Gastroesophageal sphincter (tissue), 4 donors: ENCODE measurements around the gene EFNA4. TPM values are rescaled to one million over a fixed set of nuclear protein-coding genes. Genes with fewer than 3 reads are reported as not detected.
A peak's percentile ranks its signal among the peaks of the same experiment; 100 is the strongest.

Experiments used
- ATAC-seq: fragments of 150-250 bp; one replicate; pipeline ENCODE4 v1.9.1; 2016; ENCODE audit warnings: mild to moderate bottlenecking, moderate library complexity
- H3K27ac ChIP-seq, 4 donors: fragments of 200-600 bp; sonication (generic) in 3 of 4; 1 replicate in 3 of 4; 2 replicates in 1 of 4; pipeline ENCODE4 v1.5.1; 2016 to 2019
- H3K27me3 ChIP-seq: fragments of 200-600 bp; sonication (generic); one replicate; pipeline ENCODE4 v1.5.1; 2019
- H3K36me3 ChIP-seq, 2 donors: fragments of 200-600 bp; sonication (generic); one replicate each; pipeline ENCODE4 v1.5.1; 2019; ENCODE audit warnings: control low read depth in 1 of 2
- H3K4me1 ChIP-seq, 3 donors: fragments of 200-600 bp; sonication (generic); 1 replicate in 2 of 3; 2 replicates in 1 of 3; pipeline ENCODE4 v1.5.1; 2016 to 2019; ENCODE audit warnings: control low read depth in 2 of 3
- H3K4me3 ChIP-seq, 2 donors: fragments of 200-600 bp; sonication (generic); one replicate each; pipeline ENCODE4 v1.5.1; 2019; ENCODE audit warnings: mild to moderate bottlenecking in 1 of 2, moderate library complexity in 1 of 2
- H3K9me3 ChIP-seq, 3 donors: fragments of 200-600 bp; sonication (generic); one replicate each; pipeline ENCODE4 v1.5.1; 2017 to 2019; ENCODE audit warnings: control low read depth in 2 of 3
- EP300 ChIP-seq: sonication (generic); formaldehyde crosslinking; IDR thresholded peaks from one replicate; pipeline ENCODE4 v1.6.1; 2017; ENCODE audit warnings: antibody characterized with exemption, mild to moderate bottlenecking
- POLR2A ChIP-seq, 2 donors: fragments of 450-650 bp; IDR thresholded peaks; one replicate each; pipeline ENCODE4 v1.6.1; 2017; ENCODE audit warnings: antibody characterized with exemption in 2 of 2, mild to moderate bottlenecking in 2 of 2, moderate library complexity in 1 of 2
- POLR2AphosphoS5 ChIP-seq: sonication (generic); formaldehyde crosslinking; IDR thresholded peaks from one replicate; pipeline ENCODE4 v1.6.1; 2017; ENCODE audit warnings: antibody characterized with exemption
- WGBS, 2 donors: methylation state at CpG; one replicate each; pipeline ENCODE4 v1.1.5; 2018; ENCODE audit warnings: low coverage in 1 of 2; 5-methylcytosine and 5-hydroxymethylcytosine counted together
- total RNA-seq, 4 donors: library from RNA; depleted of rRNA; stranded (reverse); fragments of >200 nt; gene quantifications; one replicate each; pipeline ENCODE4 v1.1.0, GENCODE V29; 2016
- TF ChIP-seq, protein P1 (sequence below), 4 experiments: fragments of 200-600 bp in 2 of 4; fragments of 450-650 bp in 2 of 4; sonication (generic) in 1 of 4; IDR thresholded peaks; one replicate each; pipeline ENCODE4 v1.5.1; 2017 to 2019; ENCODE audit warnings: antibody characterized with exemption in 4 of 4, mild to moderate bottlenecking in 2 of 4, moderate library complexity in 2 of 4

Gene EFNA4
- total RNA-seq, 4 donors from 2014 or later: 0.81 to 5.8 (median 2.3) TPM

DNA sequence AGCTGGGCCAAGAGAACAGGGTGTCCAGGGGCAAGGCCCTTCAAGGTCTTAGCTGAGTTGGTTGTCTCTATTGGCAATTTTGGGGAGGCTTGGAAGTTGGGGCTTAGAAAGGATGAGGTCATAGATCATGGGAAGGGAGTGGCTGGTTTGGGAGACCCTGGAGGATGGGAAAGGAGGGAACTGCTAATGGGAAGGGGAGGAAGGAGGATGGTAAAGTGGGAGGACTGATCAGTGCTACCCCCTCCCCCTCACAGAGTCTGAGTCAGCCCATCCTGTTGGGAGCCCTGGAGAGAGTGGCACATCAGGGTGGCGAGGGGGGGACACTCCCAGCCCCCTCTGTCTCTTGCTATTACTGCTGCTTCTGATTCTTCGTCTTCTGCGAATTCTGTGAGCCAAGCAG is 5.1 kb downstream of the EFNA4 start:
- Histone ChIP-seq H3K36me3 (peaks cover 0 to 9% of the 10 kb centered on the region in 2 donors), H3K4me1 (peaks cover 0 to 37% (median 7%) of the 10 kb centered on the region in 3 donors), H3K4me3 (no peak overlapping the region), H3K27ac (no peak overlapping the region), H3K9me3 (no peaks in the 10 kb centered on the region), H3K27me3 (no peaks in the 10 kb centered on the region)
- 100% methylated on average over 1 of the region's 3 CpGs; no CpG with 5 or more reads in 1 of the 2 donors for WGBS, 2 donors
- ATAC-seq: no peak
- TF ChIP-seq EP300 (no peak), POLR2A (IDR thresholded peaks at IDR 0.05) (no peak), POLR2AphosphoS5 (no peak)
- TF ChIP-seq, protein P1, sequence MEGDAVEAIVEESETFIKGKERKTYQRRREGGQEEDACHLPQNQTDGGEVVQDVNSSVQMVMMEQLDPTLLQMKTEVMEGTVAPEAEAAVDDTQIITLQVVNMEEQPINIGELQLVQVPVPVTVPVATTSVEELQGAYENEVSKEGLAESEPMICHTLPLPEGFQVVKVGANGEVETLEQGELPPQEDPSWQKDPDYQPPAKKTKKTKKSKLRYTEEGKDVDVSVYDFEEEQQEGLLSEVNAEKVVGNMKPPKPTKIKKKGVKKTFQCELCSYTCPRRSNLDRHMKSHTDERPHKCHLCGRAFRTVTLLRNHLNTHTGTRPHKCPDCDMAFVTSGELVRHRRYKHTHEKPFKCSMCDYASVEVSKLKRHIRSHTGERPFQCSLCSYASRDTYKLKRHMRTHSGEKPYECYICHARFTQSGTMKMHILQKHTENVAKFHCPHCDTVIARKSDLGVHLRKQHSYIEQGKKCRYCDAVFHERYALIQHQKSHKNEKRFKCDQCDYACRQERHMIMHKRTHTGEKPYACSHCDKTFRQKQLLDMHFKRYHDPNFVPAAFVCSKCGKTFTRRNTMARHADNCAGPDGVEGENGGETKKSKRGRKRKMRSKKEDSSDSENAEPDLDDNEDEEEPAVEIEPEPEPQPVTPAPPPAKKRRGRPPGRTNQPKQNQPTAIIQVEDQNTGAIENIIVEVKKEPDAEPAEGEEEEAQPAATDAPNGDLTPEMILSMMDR (IDR thresholded peaks at IDR 0.05): no peak

DNA sequence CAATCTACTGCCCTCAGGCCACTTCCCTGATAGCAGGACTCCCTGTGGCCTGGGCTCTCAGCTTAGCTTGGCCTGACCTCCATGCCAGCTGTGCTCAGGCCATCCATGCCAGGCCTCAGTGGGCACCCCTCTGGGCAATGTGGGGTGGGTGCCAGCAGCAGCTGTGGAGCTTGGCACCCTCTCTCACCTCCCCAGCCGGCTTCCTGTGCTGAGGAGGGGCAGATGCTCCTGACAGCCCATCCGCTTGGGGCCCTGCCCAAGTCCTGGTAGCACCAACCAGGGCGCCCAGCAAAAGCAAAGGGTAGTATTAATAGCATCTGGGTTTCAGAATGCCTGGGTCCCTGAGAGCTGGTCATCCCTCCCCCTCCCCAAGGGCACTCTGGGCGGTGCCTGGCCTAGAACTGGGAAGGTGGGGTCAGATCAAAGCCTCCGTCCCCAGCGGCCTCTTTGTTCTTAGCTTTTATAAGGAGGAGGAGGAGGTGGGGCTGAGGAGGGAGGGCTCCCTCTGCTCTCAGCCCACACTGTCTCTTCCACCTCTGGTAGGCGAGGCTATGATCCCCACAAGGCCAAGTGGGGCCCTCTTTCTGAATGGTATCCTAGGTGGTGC is 6.1 kb downstream of the EFNA4 start:
- Histone ChIP-seq H3K27ac (no peak overlapping the region), H3K36me3 (peaks cover 0 to 9% of the 10 kb centered on the region in 2 donors), H3K27me3 (no peaks in the 10 kb centered on the region), H3K4me3 (no peak overlapping the region), H3K9me3 (no peaks in the 10 kb centered on the region), H3K4me1 (peaks cover 0 to 27% (median 7%) of the 10 kb centered on the region in 3 donors)
- ATAC-seq: no peak
- WGBS, 2 donors: no CpG with 5 or more reads among the region's 7 CpGs
- no peak for TF ChIP-seq POLR2A (IDR thresholded peaks at IDR 0.05)
- no peak for TF ChIP-seq POLR2AphosphoS5
- TF ChIP-seq, protein P1 (IDR thresholded peaks at IDR 0.05): no peak
- TF ChIP-seq EP300: no peak

DNA sequence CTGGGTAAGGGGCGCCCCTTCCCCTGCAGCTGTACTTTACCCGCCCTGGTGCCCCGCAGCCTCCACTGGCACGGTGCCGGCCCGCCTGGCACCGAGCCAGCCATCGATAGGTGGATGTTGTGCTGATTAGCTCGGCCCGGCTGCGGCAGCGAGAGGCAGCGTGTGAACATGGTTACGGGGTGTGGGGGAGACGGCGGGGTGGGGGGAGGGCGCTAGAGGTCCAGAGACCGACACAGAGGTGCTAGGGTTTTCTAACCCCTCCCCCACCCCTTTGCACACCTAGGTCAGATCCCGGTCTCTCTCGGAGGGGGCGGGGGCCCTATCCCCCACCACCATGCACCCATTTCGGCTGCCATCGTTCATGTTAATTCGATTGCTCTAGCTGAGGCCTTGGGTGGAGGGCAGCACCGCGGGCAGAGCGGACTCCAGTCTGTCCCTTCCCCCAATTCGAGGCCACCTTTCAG is 6.7 kb downstream of the EFNA4 start:
- TF ChIP-seq POLR2AphosphoS5: no peak
- no peak for TF ChIP-seq EP300
- TF ChIP-seq POLR2A (IDR thresholded peaks at IDR 0.05): no peak
- TF ChIP-seq, protein P1 (IDR thresholded peaks at IDR 0.05): no peak
- no peak for ATAC-seq
- peaks cover 0 to 23% (median 7%) of the 10 kb centered on the region in 3 donors for H3K4me1 ChIP-seq
- peaks cover 0 to 9% of the 10 kb centered on the region in 2 donors for H3K36me3 ChIP-seq
- H3K9me3 ChIP-seq: no peaks in the 10 kb centered on the region
- peak overlapping the region in 3 of 4 donors; percentile 59 to 82 (median 74) for H3K27ac ChIP-seq
- peak overlapping the region in 1 of 2 donors; percentile 55 for H3K4me3 ChIP-seq
- 37% methylated on average over 6 of the region's 28 CpGs; no CpG with 5 or more reads in 1 of the 2 donors for WGBS, 2 donors
- no peaks in the 10 kb centered on the region for H3K27me3 ChIP-seq

DNA sequence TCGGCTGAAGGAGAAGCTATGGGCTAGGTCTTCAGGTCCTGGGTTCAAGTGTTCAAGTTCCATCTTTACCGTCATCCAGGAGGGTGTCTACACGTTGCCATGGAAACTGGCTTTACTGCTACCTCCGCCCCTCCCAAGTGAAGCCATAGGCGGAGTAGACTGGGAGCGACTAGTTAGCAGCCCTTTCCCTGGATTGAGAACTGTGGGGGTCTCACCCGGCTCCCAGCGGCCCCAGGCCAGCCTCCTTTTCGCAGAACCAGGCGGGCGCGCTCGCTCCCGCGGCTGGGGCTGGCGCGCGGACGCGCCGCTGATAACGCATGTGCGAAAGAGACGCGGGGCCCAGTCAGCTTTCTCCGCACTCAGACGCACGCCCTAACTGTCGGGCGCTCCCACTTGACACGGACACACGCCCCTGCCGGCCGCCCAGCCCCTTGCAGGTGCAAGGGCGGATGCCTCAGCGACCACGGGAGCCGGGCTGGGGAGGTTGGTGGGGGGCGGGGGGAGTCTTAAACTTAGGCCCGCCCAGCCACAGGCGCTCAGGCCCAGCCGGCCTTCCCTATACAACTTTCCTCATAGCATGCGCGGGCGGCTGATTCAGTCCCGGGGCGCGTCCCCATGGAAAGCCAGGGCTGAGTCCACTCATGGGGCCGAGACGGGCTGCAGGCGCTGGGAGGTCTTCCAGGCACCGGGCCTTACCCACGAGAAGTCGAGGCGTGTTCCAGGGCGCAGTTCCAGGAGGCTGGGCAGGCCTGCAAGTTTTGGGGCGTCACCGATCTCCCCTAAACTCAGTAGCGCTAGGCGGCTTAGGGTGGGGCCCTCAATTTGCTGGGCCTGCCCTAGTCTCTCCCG is 7.4 kb downstream of the EFNA4 start:
- Histone ChIP-seq H3K4me1 (peaks cover 0 to 23% (median 7%) of the 10 kb centered on the region in 3 donors), H3K27ac (peak overlapping the region in 3 of 4 donors; percentile 59 to 82 (median 74)), H3K36me3 (peaks cover 0 to 9% of the 10 kb centered on the region in 2 donors), H3K9me3 (no peaks in the 10 kb centered on the region), H3K27me3 (no peaks in the 10 kb centered on the region), H3K4me3 (peak overlapping the region; percentile 37 to 55)
- 30% methylated on average over 6 of the region's 61 CpGs; no CpG with 5 or more reads in 1 of the 2 donors for WGBS, 2 donors
- TF ChIP-seq POLR2A (IDR thresholded peaks at IDR 0.05) (no peak), EP300 (no peak), POLR2AphosphoS5 (peak; percentile 24)
- TF ChIP-seq, protein P1 (IDR thresholded peaks at IDR 0.05): peak in 3 of 4 experiments; percentile 45 to 63 (median 46)
- ATAC-seq: peak; percentile 87
